ENCODE measurements around the gene KATNAL2.

GRCh38 chr18:46883180-46883579 lies 34.2 kb upstream of the KATNAL2 start:
- TF ChIP-seq CTCF (IDR thresholded peaks at IDR 0.05) = no peak
- no peak for TF ChIP-seq POLR2A (IDR thresholded peaks at IDR 0.05)
- no peak for TF ChIP-seq POLR2AphosphoS5 (IDR thresholded peaks at IDR 0.05)
